Endometrial microvascular endothelial cells (primary cell): Measurements from ENCODE around the gene ZKSCAN5. TPM values are rescaled to one million over a fixed set of nuclear protein-coding genes. Genes with fewer than 3 reads are reported as not detected.
"Not testable (repeated sequence)": the region's sequence is repeated elsewhere in the genome, so short reads cannot be mapped to it uniquely, and the experiment has no call there.

ENCODE experiments used
- in situ Hi-C: cut with HindIII; loops from 2 replicates; pipeline ENCODE4 v1.10.0; 2017; ENCODE audit warnings: low sequenced_read_pairs, low pct_unique_long_range_greater_than_20kb; ENCODE audit errors: inconsistent ontology term
- total RNA-seq: library from RNA; depleted of rRNA; stranded (reverse); fragments of >200 nt; gene quantifications from one replicate; pipeline ENCODE4 v1.2.3, GENCODE V29; 2015; ENCODE audit errors: inconsistent ontology term

ZKSCAN5 gene
- total RNA-seq, 1 donor from 2014 or later = 8.5 TPM

- in situ Hi-C loops = no loop called here
These were observed 68.8 kb downstream of the ZKSCAN5 start for GRCh38 chr7:99573257-99573656.

DNA sequence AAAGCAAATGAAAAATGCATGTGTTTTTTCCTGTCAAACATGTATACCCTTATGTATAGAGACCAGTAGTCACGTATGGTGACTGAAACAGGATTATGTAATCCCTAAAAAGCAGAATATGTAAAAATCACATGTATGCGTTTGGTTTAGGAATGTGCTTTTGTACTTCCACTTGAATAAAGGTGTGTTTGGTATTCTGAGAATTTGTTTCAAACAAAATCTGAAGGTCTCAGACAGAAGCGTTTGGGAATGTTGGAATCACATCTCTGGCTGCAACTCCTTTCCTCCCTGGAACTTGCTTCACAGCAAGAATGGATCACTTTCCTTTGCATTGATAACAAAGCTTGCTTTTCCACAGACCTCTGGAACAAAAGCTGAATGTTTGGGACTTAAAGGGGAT lies 71.8 kb downstream of the ZKSCAN5 start:
- in situ Hi-C loops = no loop called here

- in situ Hi-C loops = no loop called here
These were observed 75.0 kb downstream of the ZKSCAN5 start for GRCh38 chr7:99579281-99579955.

GRCh38 chr7:99579956-99580777 lies 75.7 kb downstream of the ZKSCAN5 start:
- in situ Hi-C loops = no loop called here

GRCh38 chr7:99580778-99581332 lies 76.4 kb downstream of the ZKSCAN5 start:
- in situ Hi-C loops = not testable (repeated sequence)

Other genes with a start within 250 kb of the ZKSCAN5 start
- 0.93 TPM for gene MYH16, start 231.8 kb upstream of the ZKSCAN5 start, total RNA-seq
- gene ARPC1A, start 178.8 kb upstream of the ZKSCAN5 start, total RNA-seq = 255 TPM
- gene ARPC1B, start 129.9 kb upstream of the ZKSCAN5 start, total RNA-seq = 453 TPM
- gene PDAP1, start 96.1 kb upstream of the ZKSCAN5 start, total RNA-seq = 147 TPM
- 85.7 TPM for gene BUD31, start 95.7 kb upstream of the ZKSCAN5 start, total RNA-seq
- gene PTCD1, start 65.9 kb upstream of the ZKSCAN5 start, total RNA-seq = 3.0 TPM
- 25.1 TPM for gene CPSF4, start 65.7 kb upstream of the ZKSCAN5 start, total RNA-seq
- gene ATP5MF, start 38.5 kb upstream of the ZKSCAN5 start, total RNA-seq = 4,245 TPM
- gene ZNF789, start 31.8 kb upstream of the ZKSCAN5 start, total RNA-seq = 3.3 TPM
- gene ZNF394, start 4.4 kb upstream of the ZKSCAN5 start, total RNA-seq = 28.1 TPM
- 3.9 TPM for gene FAM200A, start 47.5 kb downstream of the ZKSCAN5 start, total RNA-seq
- 17.9 TPM for gene ZNF655, start 54.0 kb downstream of the ZKSCAN5 start, total RNA-seq
- not detected for gene TMEM225B, start 93.6 kb downstream of the ZKSCAN5 start, total RNA-seq
- 17.3 TPM for gene ZSCAN25, start 112.3 kb downstream of the ZKSCAN5 start, total RNA-seq
- not detected for gene CYP3A5, start 175.3 kb downstream of the ZKSCAN5 start, total RNA-seq
- gene CYP3A7, start 230.5 kb downstream of the ZKSCAN5 start, total RNA-seq = not detected